GM12891 (cell line): ENCODE measurements around the gene KIAA0825.

ENCODE experiments used
- POLR2A ChIP-seq: IDR thresholded peaks from 2 replicates; pipeline ENCODE4 v1.6.1; 2011; ENCODE audit warnings: low read depth, low read length, control low read depth
- POLR2AphosphoS5 ChIP-seq: IDR thresholded peaks from 2 replicates; pipeline ENCODE4 v1.6.1; 2011; ENCODE audit warnings: low read depth, low read length, control low read depth
- POU2F2 ChIP-seq: IDR thresholded peaks from 2 replicates; pipeline ENCODE4 v1.6.1; 2011; ENCODE audit warnings: low read depth, mild to moderate bottlenecking, control low read depth, low read length, moderate library complexity

DNA sequence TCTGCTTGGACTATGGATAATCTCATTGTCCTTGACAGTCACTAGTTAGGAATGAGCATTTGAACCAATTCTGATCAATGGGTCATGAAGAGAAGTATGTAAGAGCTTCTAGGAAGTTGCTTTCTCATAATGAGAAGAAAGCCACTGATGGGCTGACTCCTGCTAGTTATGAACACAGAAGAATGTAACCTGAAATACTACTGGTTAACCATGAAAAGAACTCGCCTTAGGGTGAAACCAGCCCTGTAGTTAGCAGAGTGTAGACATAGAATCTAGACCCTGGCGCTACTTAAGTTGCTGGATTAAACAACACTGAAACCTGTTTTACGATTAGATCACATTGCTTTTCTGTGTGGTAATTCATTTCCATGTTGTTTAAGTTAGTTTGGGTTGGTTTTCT is 26.6 kb upstream of the KIAA0825 start:
- TF ChIP-seq POLR2A (no peak), POLR2AphosphoS5 (no peak), POU2F2 (no peak)
